Hepatocyte (in vitro differentiated cells): ENCODE results near the gene HOXA1. TPM values are rescaled to one million over a fixed set of nuclear protein-coding genes. Genes with fewer than 3 reads are reported as not detected.

Source experiments
- DNase-seq: peaks from one replicate; pipeline ENCODE4 v3.0.0-alpha.2; 2016; ENCODE audit warnings: low spot score
- H2AFZ ChIP-seq: fragments of 200-600 bp; sonication (generic); 2 replicates; pipeline ENCODE4 v1.6.0; 2016; ENCODE audit warnings: antibody characterized with exemption, mild to moderate bottlenecking
- H3K27ac ChIP-seq: fragments of 200-600 bp; sonication (generic); 2 replicates; pipeline ENCODE4 v1.5.1; 2016; ENCODE audit warnings: mild to moderate bottlenecking
- H3K27me3 ChIP-seq: fragments of 200-600 bp; sonication (generic); 2 replicates; pipeline ENCODE4 v1.6.1; 2016
- H3K36me3 ChIP-seq: fragments of 200-600 bp; sonication (generic); replicated peaks from 2 replicates; pipeline ENCODE4 v1.5.1; 2016; ENCODE audit warnings: low read depth; ENCODE audit not compliant: insufficient read depth
- H3K4me1 ChIP-seq: fragments of 200-600 bp; sonication (generic); 2 replicates; pipeline ENCODE4 v1.5.1; 2016; ENCODE audit warnings: mild to moderate bottlenecking, moderate library complexity; ENCODE audit not compliant: insufficient read depth
- H3K4me2 ChIP-seq: fragments of 200-600 bp; sonication (generic); 2 replicates; pipeline ENCODE4 v1.6.0; 2016
- H3K4me3 ChIP-seq: fragments of 200-600 bp; sonication (generic); 2 replicates; pipeline ENCODE4 v1.5.1; 2016; ENCODE audit warnings: mild to moderate bottlenecking
- H3K79me2 ChIP-seq: fragments of 200-600 bp; sonication (generic); 2 replicates; pipeline ENCODE4 v1.6.0; 2017; ENCODE audit warnings: mild to moderate bottlenecking
- H3K9me2 ChIP-seq: fragments of 200-600 bp; sonication (generic); replicated peaks from 2 replicates; pipeline ENCODE4 v1.6.0; 2017; ENCODE audit warnings: mild to moderate bottlenecking; ENCODE audit not compliant: insufficient read depth
- H3K9me3 ChIP-seq: fragments of 200-600 bp; sonication (generic); 2 replicates; pipeline ENCODE4 v1.5.1; 2016; ENCODE audit warnings: low read depth, mild to moderate bottlenecking
- H4K20me1 ChIP-seq: fragments of 200-600 bp; sonication (generic); 2 replicates; pipeline ENCODE4 v1.6.0; 2016; ENCODE audit warnings: mild to moderate bottlenecking; ENCODE audit not compliant: insufficient read depth, poor library complexity, severe bottlenecking
- CTCF ChIP-seq: fragments of 200-600 bp; sonication (generic); IDR thresholded peaks from 2 replicates; pipeline ENCODE4 v1.5.1; 2016; ENCODE audit warnings: antibody characterized with exemption, mild to moderate bottlenecking; ENCODE audit not compliant: poor library complexity
- EZH2 ChIP-seq: fragments of 200-600 bp; sonication (generic); IDR thresholded peaks from 2 replicates; pipeline ENCODE4 v1.6.1; 2016; ENCODE audit warnings: antibody characterized with exemption, mild to moderate bottlenecking, borderline replicate concordance
- EZH2phosphoT487 ChIP-seq: fragments of 200-600 bp; sonication (generic); IDR thresholded peaks from one replicate; pipeline ENCODE4 v1.6.1; 2018; ENCODE audit warnings: antibody characterized with exemption, mild to moderate bottlenecking, low read depth, moderate library complexity; ENCODE audit not compliant: unreplicated experiment, severe bottlenecking
- WGBS: methylation state at CpG from one replicate; pipeline ENCODE4 v1.1.6; 2016; ENCODE audit warnings: low lambda C conversion rate; ENCODE audit errors: missing lambda C conversion rate; 5-methylcytosine and 5-hydroxymethylcytosine counted together
- polyA plus RNA-seq: library from polyadenylated mRNA; unstranded; fragments of >200 nt; fragmentation: Nextera tagmentation; extraction: Ambion mirVana; gene quantifications from 2 replicates; pipeline ENCODE4 v1.2.1, GENCODE V29; 2016
- total RNA-seq: library from RNA; depleted of rRNA; stranded (reverse); fragments of >200 nt; gene quantifications from 2 replicates; pipeline ENCODE4 v1.2.3, GENCODE V29; 2014

HOXA1 gene
- total and polyA plus RNA-seq, 2 experiments from 2014 or later, result 0.25 to 0.30 TPM

GRCh38 chr7:27079234-27079975, 16.4 kb downstream of the HOXA1 start:
- no peak overlapping the region for H3K27ac ChIP-seq
- H4K20me1 ChIP-seq, result no peaks in the 10 kb centered on the region
- 93% methylated on average over 1 of the region's 1 CpG for WGBS
- H3K4me3 ChIP-seq, result no peak overlapping the region
- H3K79me2 ChIP-seq, result no peaks in the 10 kb centered on the region
- H2AFZ ChIP-seq, result no peak overlapping the region
- H3K9me3 ChIP-seq, result no peaks in the 10 kb centered on the region
- no peaks in the 10 kb centered on the region for H3K9me2 ChIP-seq
- no peak for TF ChIP-seq CTCF
- TF ChIP-seq EZH2, result no peak
- TF ChIP-seq EZH2phosphoT487, result no peak
- H3K27me3 ChIP-seq, result no peaks in the 10 kb centered on the region
- H3K4me1 ChIP-seq, result no peaks in the 10 kb centered on the region
- H3K4me2 ChIP-seq, result no peak overlapping the region
- no peaks in the 10 kb centered on the region for H3K36me3 ChIP-seq
- DNase-seq, result no peak

GRCh38 chr7:27078616-27079233, 17.1 kb downstream of the HOXA1 start:
- H4K20me1 ChIP-seq, result no peaks in the 10 kb centered on the region
- no peaks in the 10 kb centered on the region for H3K9me2 ChIP-seq
- H2AFZ ChIP-seq, result no peak overlapping the region
- WGBS, result 85% methylated on average over 5 of the region's 5 CpGs
- H3K27me3 ChIP-seq, result no peaks in the 10 kb centered on the region
- no peaks in the 10 kb centered on the region for H3K79me2 ChIP-seq
- H3K27ac ChIP-seq, result no peak overlapping the region
- H3K4me3 ChIP-seq, result no peak overlapping the region
- H3K4me1 ChIP-seq, result no peaks in the 10 kb centered on the region
- no peaks in the 10 kb centered on the region for H3K9me3 ChIP-seq
- TF ChIP-seq EZH2 (no peak), EZH2phosphoT487 (no peak), CTCF (no peak)
- H3K4me2 ChIP-seq, result no peak overlapping the region
- no peaks in the 10 kb centered on the region for H3K36me3 ChIP-seq
- no peak for DNase-seq

- TF ChIP-seq EZH2, result no peak
- TF ChIP-seq CTCF, result no peak
- TF ChIP-seq EZH2phosphoT487, result no peak
- Histone ChIP-seq H3K27ac (no peak overlapping the region), H2AFZ (no peak overlapping the region), H3K79me2 (no peaks in the 10 kb centered on the region), H4K20me1 (no peaks in the 10 kb centered on the region), H3K4me3 (no peak overlapping the region), H3K9me3 (no peaks in the 10 kb centered on the region), H3K27me3 (no peaks in the 10 kb centered on the region), H3K4me1 (no peaks in the 10 kb centered on the region), H3K4me2 (no peak overlapping the region), H3K36me3 (no peaks in the 10 kb centered on the region), H3K9me2 (no peaks in the 10 kb centered on the region)
- DNase-seq, result no peak
These were observed 22.7 kb downstream of the HOXA1 start for GRCh38 chr7:27073076-27073475.
